ENCODE measurements around the gene SARDH.

DNA sequence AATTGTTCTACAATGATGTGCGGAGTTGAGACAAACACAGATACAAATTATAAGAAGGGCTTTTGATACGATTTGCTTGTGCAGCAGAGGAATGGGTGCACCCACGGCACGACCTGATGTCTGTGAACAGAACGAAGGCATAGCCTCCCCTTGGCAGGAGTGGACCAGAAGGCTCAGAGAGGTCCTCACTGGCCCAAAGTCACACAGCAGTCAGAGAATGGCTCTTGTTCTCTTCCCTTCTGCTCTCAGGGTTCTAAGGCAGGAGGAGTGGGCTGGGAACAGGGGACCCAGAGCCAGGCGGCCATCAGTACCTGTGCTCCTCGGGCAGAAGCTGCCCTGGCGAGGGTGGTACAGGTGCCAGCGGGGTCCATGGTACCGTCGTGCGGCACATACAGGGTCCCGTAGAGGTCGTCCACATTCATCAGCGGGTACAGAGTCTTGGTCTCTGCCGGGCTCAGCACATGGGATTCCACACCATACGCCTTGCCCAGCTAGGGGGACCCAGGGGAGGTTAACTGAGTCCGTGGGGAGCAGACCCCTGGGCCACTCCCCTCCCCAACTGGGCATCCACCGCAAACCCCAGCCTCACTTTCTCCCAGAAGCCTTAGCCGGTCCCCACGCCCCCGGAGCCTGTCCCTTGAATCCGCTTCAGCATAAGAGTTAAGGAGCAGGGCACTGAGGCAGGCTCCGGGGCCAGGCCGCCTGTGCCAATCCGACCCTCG, 7.0 kb downstream of the SARDH start:
- TF ChIP-seq, protein P1, sequence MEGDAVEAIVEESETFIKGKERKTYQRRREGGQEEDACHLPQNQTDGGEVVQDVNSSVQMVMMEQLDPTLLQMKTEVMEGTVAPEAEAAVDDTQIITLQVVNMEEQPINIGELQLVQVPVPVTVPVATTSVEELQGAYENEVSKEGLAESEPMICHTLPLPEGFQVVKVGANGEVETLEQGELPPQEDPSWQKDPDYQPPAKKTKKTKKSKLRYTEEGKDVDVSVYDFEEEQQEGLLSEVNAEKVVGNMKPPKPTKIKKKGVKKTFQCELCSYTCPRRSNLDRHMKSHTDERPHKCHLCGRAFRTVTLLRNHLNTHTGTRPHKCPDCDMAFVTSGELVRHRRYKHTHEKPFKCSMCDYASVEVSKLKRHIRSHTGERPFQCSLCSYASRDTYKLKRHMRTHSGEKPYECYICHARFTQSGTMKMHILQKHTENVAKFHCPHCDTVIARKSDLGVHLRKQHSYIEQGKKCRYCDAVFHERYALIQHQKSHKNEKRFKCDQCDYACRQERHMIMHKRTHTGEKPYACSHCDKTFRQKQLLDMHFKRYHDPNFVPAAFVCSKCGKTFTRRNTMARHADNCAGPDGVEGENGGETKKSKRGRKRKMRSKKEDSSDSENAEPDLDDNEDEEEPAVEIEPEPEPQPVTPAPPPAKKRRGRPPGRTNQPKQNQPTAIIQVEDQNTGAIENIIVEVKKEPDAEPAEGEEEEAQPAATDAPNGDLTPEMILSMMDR (IDR thresholded peaks at IDR 0.05), result no peak
- no peak for TF ChIP-seq POLR2AphosphoS5 (IDR thresholded peaks at IDR 0.05)
